Lower lobe of right lung (tissue), 2 donors: ENCODE measurements around the gene SDC3. TPM values are rescaled to one million over a fixed set of nuclear protein-coding genes. Genes with fewer than 3 reads are reported as not detected.

Source experiments
- ATAC-seq, 2 donors: fragments of 200-7000 bp; cut with Tn5 transposase; one replicate each; pipeline ENCODE4 v1.9.1; 2020 to 2022; ENCODE audit warnings: mild to moderate bottlenecking in 2 of 2, moderate library complexity in 2 of 2
- DNase-seq: peaks from one replicate; pipeline ENCODE4 v3.0.0-alpha.2; 2020
- H3K27ac ChIP-seq: fragments of 200-600 bp; one replicate; pipeline ENCODE4 v1.8.0; 2022
- H3K27me3 ChIP-seq: fragments of 200-600 bp; one replicate; pipeline ENCODE4 v1.8.0; 2022; ENCODE audit warnings: low read depth
- H3K36me3 ChIP-seq: fragments of 200-600 bp; one replicate; pipeline ENCODE4 v1.8.0; 2022; ENCODE audit warnings: mild to moderate bottlenecking
- H3K4me1 ChIP-seq: fragments of 200-600 bp; one replicate; pipeline ENCODE4 v1.8.0; 2022
- H3K4me3 ChIP-seq: fragments of 200-600 bp; one replicate; pipeline ENCODE4 v1.8.0; 2022; ENCODE audit warnings: mild to moderate bottlenecking
- H3K9me3 ChIP-seq: fragments of 200-600 bp; one replicate; pipeline ENCODE4 v1.8.0; 2022
- intact Hi-C: fragments of 100-400 bp; cut with DNase I; formaldehyde crosslinking; loops from one replicate; pipeline ENCODE4 v1.11.0; 2022
- total RNA-seq: library from RNA; stranded (reverse); fragmentation: NEBNext Ultra II Directional; extraction: Animal tissue kit (Norgen Biotek cat#: 25700); gene quantifications from one replicate; pipeline ENCODE4 v1.2.1, GENCODE V29; 2021
- TF ChIP-seq, protein P1 (sequence below): fragments of 200-600 bp; IDR thresholded peaks from one replicate; pipeline ENCODE4 v1.8.0; 2022; ENCODE audit warnings: antibody characterized with exemption, mild to moderate bottlenecking
- donor health status: DM: no; HTN: yes; CAD: no; lungs with severe emphysema.

Gene SDC3
- total RNA-seq, 1 donor from 2014 or later = 43.5 TPM

- H3K9me3 ChIP-seq = no peaks in the 10 kb centered on the region
- H3K27ac ChIP-seq = no peak overlapping the region
- no peaks in the 10 kb centered on the region for H3K36me3 ChIP-seq
- intact Hi-C loops = no loop called here
- ATAC-seq (no peak), DNase-seq (no peak)
- TF ChIP-seq, protein P1, sequence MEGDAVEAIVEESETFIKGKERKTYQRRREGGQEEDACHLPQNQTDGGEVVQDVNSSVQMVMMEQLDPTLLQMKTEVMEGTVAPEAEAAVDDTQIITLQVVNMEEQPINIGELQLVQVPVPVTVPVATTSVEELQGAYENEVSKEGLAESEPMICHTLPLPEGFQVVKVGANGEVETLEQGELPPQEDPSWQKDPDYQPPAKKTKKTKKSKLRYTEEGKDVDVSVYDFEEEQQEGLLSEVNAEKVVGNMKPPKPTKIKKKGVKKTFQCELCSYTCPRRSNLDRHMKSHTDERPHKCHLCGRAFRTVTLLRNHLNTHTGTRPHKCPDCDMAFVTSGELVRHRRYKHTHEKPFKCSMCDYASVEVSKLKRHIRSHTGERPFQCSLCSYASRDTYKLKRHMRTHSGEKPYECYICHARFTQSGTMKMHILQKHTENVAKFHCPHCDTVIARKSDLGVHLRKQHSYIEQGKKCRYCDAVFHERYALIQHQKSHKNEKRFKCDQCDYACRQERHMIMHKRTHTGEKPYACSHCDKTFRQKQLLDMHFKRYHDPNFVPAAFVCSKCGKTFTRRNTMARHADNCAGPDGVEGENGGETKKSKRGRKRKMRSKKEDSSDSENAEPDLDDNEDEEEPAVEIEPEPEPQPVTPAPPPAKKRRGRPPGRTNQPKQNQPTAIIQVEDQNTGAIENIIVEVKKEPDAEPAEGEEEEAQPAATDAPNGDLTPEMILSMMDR = no peak
- no peaks in the 10 kb centered on the region for H3K27me3 ChIP-seq
- H3K4me1 ChIP-seq = peaks cover 37% of the 10 kb centered on the region
- no peak overlapping the region for H3K4me3 ChIP-seq
Observed at GRCh38 chr1:30889511-30889910, 19.0 kb downstream of the SDC3 start.

DNA sequence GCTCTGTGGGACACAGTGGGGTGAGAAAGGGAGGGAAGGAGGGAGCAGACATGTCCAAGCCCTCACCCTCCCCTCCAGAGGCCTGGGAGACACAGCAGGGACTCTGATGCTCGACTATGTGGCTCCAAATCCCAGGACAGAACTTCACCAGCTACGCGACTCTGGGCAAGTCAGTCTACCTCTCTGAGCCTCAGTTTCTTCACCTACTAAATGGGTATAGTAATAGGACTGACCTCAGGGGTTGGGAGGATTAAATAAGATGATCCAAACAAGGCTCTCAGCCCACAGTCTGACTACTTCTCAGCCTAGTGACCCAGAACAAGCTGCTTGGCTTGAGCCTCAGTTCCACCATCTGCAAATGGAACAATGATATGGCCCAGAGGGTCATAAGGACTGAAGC, 19.6 kb downstream of the SDC3 start:
- Histone ChIP-seq H3K9me3 (no peaks in the 10 kb centered on the region), H3K4me1 (peaks cover 37% of the 10 kb centered on the region), H3K27me3 (no peaks in the 10 kb centered on the region), H3K36me3 (no peaks in the 10 kb centered on the region), H3K27ac (peak overlapping the region; percentile 65), H3K4me3 (no peak overlapping the region)
- TF ChIP-seq, protein P1 = no peak
- ATAC-seq (no peak), DNase-seq (no peak)
- intact Hi-C loops = no loop called here

- ATAC-seq = peak; percentile 72 to 86
- no peak for DNase-seq
Observed at GRCh38 chr1:30888391-30888790, 20.2 kb downstream of the SDC3 start.

DNA sequence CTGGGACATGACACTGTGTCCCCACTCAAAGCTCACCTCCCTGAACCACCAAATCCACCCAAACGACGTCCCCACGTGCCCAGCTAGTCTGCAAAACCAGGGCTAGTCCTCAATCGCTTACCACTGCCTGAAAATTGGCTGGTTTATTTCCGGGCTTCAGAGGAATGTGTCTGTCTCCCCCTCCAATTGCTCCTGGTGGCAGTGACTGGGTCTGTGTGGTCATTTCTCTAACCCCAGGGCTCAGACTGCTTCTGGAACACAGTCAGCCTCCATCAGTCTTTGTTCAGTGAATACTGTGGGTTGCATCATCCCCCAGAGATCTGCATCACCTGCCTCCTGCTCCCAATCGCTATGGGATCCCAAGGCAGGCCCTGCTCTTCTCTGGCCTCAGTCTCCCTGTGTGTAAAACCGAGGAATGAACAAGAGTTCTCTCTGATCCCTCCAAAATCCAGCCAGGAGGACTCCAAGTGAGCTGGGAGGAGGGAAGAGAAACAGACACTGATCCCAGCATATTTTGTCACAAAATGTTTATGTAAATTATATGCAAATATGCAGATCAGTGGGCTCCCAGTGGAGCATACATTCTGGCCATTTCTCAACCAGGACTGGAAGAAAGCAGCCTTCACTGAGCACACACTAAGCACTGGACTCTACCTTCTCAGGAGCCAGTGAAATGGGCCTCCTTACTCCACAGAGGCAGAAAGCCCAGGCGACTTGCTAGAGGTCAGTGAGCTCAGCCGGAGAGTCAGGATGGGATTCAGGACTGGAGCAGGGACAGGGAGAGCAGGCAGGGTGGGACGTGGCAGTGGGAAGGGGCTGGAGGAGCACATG, 20.9 kb downstream of the SDC3 start:
- DNase-seq (no peak), ATAC-seq (peak in 1 of 2 donors; percentile 4)
- H3K9me3 ChIP-seq = no peaks in the 10 kb centered on the region
- H3K27ac ChIP-seq = peak overlapping the region; percentile 65
- H3K4me3 ChIP-seq = no peak overlapping the region
- TF ChIP-seq, protein P1 = no peak
- intact Hi-C loops = no loop called here
- H3K36me3 ChIP-seq = no peaks in the 10 kb centered on the region
- H3K4me1 ChIP-seq = peaks cover 37% of the 10 kb centered on the region
- no peaks in the 10 kb centered on the region for H3K27me3 ChIP-seq

More at GRCh38 chr1:30888391-30888790, 20.2 kb downstream of the SDC3 start:
- Histone ChIP-seq H3K4me3 (no peak overlapping the region), H3K36me3 (no peaks in the 10 kb centered on the region), H3K27ac (peak overlapping the region; percentile 65), H3K9me3 (no peaks in the 10 kb centered on the region), H3K4me1 (peaks cover 37% of the 10 kb centered on the region), H3K27me3 (no peaks in the 10 kb centered on the region)
- TF ChIP-seq, protein P1 = no peak
- intact Hi-C loops = no loop called here

GRCh38 chr1:30886710-30887428, 21.7 kb downstream of the SDC3 start:
- Histone ChIP-seq H3K4me3 (no peak overlapping the region), H3K27ac (no peak overlapping the region), H3K27me3 (no peaks in the 10 kb centered on the region), H3K36me3 (no peaks in the 10 kb centered on the region), H3K4me1 (peaks cover 31% of the 10 kb centered on the region), H3K9me3 (no peaks in the 10 kb centered on the region)
- no peak for DNase-seq
- TF ChIP-seq, protein P1 = no peak
- ATAC-seq = no peak
- intact Hi-C loops = no loop called here
